HG03469 (cell line): Measurements from ENCODE around the gene RYR1.

ENCODE experiments used
- ATAC-seq: cut with Tn5 transposase; IDR thresholded peaks from one replicate; pipeline ENCODE4 v1.9.1; 2021; ENCODE audit warnings: mild to moderate bottlenecking, moderate library complexity, moderate number of reproducible peaks; ENCODE audit not compliant: unreplicated experiment

The RYR1 gene

GRCh38 chr19:38635483-38636399, 202.2 kb downstream of the RYR1 start:
- ATAC-seq: no peak
